Activated gamma-delta T cell (primary cell): ENCODE measurements around the gene UBE2J1.
"Not testable (repeated sequence)": the region's sequence is repeated elsewhere in the genome, so short reads cannot be mapped to it uniquely, and the experiment has no call there.

Source experiments
- DNase-seq: peaks from one replicate; lab custom pipeline; 2025; lab: John Stamatoyannopoulos, UW
- total RNA-seq, 2 donors: gene quantifications; one replicate each; lab custom pipeline; 2026; lab: John Stamatoyannopoulos, UW

The UBE2J1 gene
- 66.8 to 77.1 reads per million in 2 donors for total RNA-seq

- peak; percentile 71 for DNase-seq
Measured at GRCh38 chr6:89352278-89353117, at the start of gene UBE2J1. Gene UBE2J1, minus strand, starts transcription at chr6:89352722. Its CDS starts 153 bp downstream, at chr6:89352569.

- no peak for DNase-seq
Measured at GRCh38 chr6:89400912-89401399, 48.4 kb upstream of the UBE2J1 start.

GRCh38 chr6:89400050-89400449 is 47.5 kb upstream of the UBE2J1 start:
- no peak for DNase-seq

- no peak for DNase-seq
Measured at GRCh38 chr6:89398762-89399525, 46.4 kb upstream of the UBE2J1 start.

GRCh38 chr6:89397884-89398283 is 45.4 kb upstream of the UBE2J1 start:
- not testable (repeated sequence) for DNase-seq

GRCh38 chr6:89393659-89394058 is 41.1 kb upstream of the UBE2J1 start:
- DNase-seq = no peak

GRCh38 chr6:89392823-89393222 is 40.3 kb upstream of the UBE2J1 start:
- no peak for DNase-seq

GRCh38 chr6:89388846-89389245 is 36.3 kb upstream of the UBE2J1 start:
- no peak for DNase-seq

- no peak for DNase-seq
Measured at GRCh38 chr6:89387516-89388201, 35.1 kb upstream of the UBE2J1 start.

GRCh38 chr6:89386917-89387491 is 34.5 kb upstream of the UBE2J1 start:
- DNase-seq = no peak

- no peak for DNase-seq
Measured at GRCh38 chr6:89385846-89386245, 33.3 kb upstream of the UBE2J1 start.

- DNase-seq = no peak
Measured at GRCh38 chr6:89385156-89385667, 32.7 kb upstream of the UBE2J1 start.

- DNase-seq = no peak
Measured at GRCh38 chr6:89381031-89381430, 28.5 kb upstream of the UBE2J1 start.

- DNase-seq = no peak
Measured at GRCh38 chr6:89379281-89379680, 26.8 kb upstream of the UBE2J1 start.

- no peak for DNase-seq
Measured at GRCh38 chr6:89378628-89379027, 26.1 kb upstream of the UBE2J1 start.

GRCh38 chr6:89375427-89376267 is 23.1 kb upstream of the UBE2J1 start:
- DNase-seq = peak; percentile 6

GRCh38 chr6:89372506-89372901 is 20.0 kb upstream of the UBE2J1 start:
- no peak for DNase-seq

GRCh38 chr6:89371849-89372505 is 19.5 kb upstream of the UBE2J1 start:
- DNase-seq = peak; percentile 18

- DNase-seq = no peak
Measured at GRCh38 chr6:89368999-89369398, 16.5 kb upstream of the UBE2J1 start.

GRCh38 chr6:89368107-89368506 is 15.6 kb upstream of the UBE2J1 start:
- no peak for DNase-seq
